Cardiac fibroblast (primary cell): Measurements from ENCODE around the gene ITPRID1.

Source experiments
- DNase-seq, 2 donors: peaks; one replicate each; pipeline versions ENCODE4 v3.0.0 to v3.0.0-alpha.2; 2010; ENCODE audit warnings: low read depth in 2 of 2
- H3K4me3 ChIP-seq, 2 donors: replicated peaks in 1 of 2; 1 replicate in 1 of 2; 2 replicates in 1 of 2; pipeline ENCODE4 v1.5.1; 2011; ENCODE audit warnings: low read depth in 2 of 2, low read length in 2 of 2, mild to moderate bottlenecking in 2 of 2, moderate library complexity in 1 of 2
- CTCF ChIP-seq: IDR thresholded peaks from one replicate; pipeline ENCODE4 v1.5.1; 2011; ENCODE audit warnings: low read depth, mild to moderate bottlenecking, low read length, inconsistent platforms

Gene ITPRID1

GRCh38 chr7:31663072-31663471 lies 149.2 kb downstream of the ITPRID1 start:
- no peak overlapping the region for H3K4me3 ChIP-seq
- DNase-seq: no peak
- no peak for TF ChIP-seq CTCF

DNA sequence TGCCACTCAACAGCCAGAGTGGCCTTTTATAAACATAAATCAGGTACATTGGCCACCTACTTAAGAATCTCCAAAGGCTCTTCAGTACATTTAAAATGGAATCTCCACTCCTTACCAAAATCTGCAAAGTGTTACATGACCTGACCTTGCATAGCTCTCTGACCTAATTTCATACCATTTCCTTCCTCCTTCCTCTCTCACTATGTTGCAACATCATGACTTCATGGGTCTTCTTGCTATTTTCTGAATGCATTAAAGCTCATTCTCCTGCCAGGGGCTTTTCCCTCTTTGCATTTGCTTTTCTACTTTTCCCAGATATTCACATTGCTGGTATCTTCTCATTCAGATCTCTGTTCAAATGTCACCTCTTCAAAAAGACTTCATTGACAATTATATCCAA lies 151.0 kb downstream of the ITPRID1 start:
- no peak for TF ChIP-seq CTCF

DNA sequence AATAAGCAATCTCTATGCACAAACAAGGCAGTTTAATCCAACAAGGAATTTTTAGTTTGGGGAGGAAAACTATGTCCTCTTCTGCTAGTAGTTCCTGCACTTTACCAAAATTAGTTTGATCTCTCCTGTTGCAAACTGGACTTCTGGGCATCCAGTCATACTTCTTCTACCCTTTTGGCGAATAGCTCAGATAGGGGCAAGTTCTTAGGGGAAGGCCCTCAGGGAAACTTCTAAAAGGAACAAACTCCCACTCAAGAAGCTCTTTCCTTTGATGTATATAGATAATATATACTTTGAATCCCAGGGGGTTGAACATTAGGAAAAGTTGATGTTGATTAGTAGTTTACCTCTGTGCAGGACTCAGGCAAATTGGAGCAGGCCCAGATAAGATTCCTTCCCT lies 151.7 kb downstream of the ITPRID1 start:
- no peak for DNase-seq
- H3K4me3 ChIP-seq: no peak overlapping the region
- TF ChIP-seq CTCF: no peak

More for the DNA sequence above, 151.0 kb downstream of the ITPRID1 start:
- no peak for DNase-seq
- no peak overlapping the region for H3K4me3 ChIP-seq

DNA sequence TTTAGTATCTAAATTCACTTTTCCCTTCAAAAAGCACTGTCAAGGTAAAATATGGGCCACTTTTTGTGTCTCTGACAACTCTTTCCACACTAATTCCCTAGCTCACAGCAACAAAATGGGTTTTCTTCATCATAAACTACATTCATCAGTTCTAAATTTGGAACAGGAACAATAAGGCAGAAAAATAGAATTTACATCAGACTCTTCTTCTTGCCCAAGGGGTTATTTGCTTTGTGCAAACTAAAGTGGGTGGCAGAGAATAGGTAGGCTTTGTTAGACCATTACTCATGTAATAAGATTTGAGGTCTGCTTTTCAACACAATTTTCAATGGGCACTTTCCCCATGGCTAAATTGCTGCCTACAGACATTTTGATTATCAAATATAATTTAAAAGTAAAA lies 155.6 kb downstream of the ITPRID1 start:
- no peak for TF ChIP-seq CTCF
- no peak for DNase-seq
- no peak overlapping the region for H3K4me3 ChIP-seq

- DNase-seq: no peak
- H3K4me3 ChIP-seq: no peak overlapping the region
- no peak for TF ChIP-seq CTCF
Observed at GRCh38 chr7:31679574-31680305, 165.8 kb downstream of the ITPRID1 start.

DNA sequence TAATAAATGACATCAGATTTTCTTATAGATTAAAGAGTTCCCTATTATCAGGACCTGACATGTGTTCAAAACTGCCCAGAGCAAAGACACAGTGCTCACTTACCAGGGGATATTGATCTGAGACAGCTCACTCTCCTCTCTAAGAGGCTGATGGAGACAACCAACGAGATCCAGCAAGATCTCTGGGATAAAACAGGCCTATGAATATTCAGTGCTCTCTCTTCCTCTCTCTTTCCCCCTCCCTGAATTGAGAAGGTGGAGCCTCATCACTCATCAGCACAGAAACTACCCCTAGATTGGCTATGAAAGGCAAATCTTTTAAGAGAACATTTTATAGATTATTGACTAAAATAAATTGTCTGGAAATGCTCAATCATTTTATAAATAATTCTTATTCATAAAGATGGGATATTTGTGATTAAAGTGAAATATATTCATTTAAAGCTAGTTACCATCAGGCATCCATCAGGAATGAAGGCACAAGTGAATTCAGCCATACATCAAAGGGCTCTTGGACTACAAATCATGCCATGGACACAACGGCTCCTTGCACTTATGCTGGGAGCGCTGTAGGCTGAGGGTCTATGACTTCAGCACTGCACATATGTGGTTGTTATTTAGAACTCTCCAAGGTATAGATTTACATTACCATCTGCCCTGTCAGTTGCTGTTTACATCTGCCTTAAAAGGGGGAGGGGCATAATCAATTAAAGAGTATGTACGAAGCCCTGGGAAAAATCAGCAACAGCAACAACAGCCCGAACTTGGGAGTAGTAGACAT lies 169.7 kb downstream of the ITPRID1 start:
- no peak for DNase-seq
- H3K4me3 ChIP-seq: no peak overlapping the region
- no peak for TF ChIP-seq CTCF
